Suprapubic skin (tissue), 4 donors: ENCODE results near the gene SKI. TPM values are rescaled to one million over a fixed set of nuclear protein-coding genes. Genes with fewer than 3 reads are reported as not detected.

ENCODE experiments used
- DNase-seq, 2 donors: peaks; one replicate each; pipeline ENCODE4 v3.0.0-alpha.2; 2019; ENCODE audit warnings: low spot score in 2 of 2
- H3K27ac ChIP-seq: fragments of 200-600 bp; sonication (generic); one replicate; pipeline ENCODE4 v1.5.1; 2019
- H3K27me3 ChIP-seq: fragments of 200-600 bp; sonication (generic); one replicate; pipeline ENCODE4 v1.5.1; 2019
- H3K36me3 ChIP-seq: fragments of 200-600 bp; sonication (generic); one replicate; pipeline ENCODE4 v1.5.1; 2019
- H3K4me1 ChIP-seq: fragments of 200-600 bp; sonication (generic); one replicate; pipeline ENCODE4 v1.5.1; 2019
- H3K4me3 ChIP-seq: fragments of 200-600 bp; sonication (generic); one replicate; pipeline ENCODE4 v1.5.1; 2019; ENCODE audit warnings: mild to moderate bottlenecking
- H3K9me3 ChIP-seq: fragments of 200-600 bp; sonication (generic); one replicate; pipeline ENCODE4 v1.5.1; 2019
- EP300 ChIP-seq: sonication (generic); formaldehyde crosslinking; IDR thresholded peaks from one replicate; pipeline ENCODE4 v1.6.1; 2017; ENCODE audit warnings: antibody characterized with exemption
- POLR2A ChIP-seq, 2 donors: fragments of 450-650 bp; IDR thresholded peaks; one replicate each; pipeline ENCODE4 v1.6.1; 2017; ENCODE audit warnings: antibody characterized with exemption in 2 of 2, mild to moderate bottlenecking in 2 of 2, moderate library complexity in 2 of 2
- POLR2AphosphoS5 ChIP-seq, 3 donors: sonication (generic); formaldehyde crosslinking; IDR thresholded peaks; one replicate each; pipeline ENCODE4 v1.6.1; 2017; ENCODE audit warnings: antibody characterized with exemption in 3 of 3
- WGBS: methylation state at CpG from one replicate; pipeline ENCODE4 v1.1.5; 2018; 5-methylcytosine and 5-hydroxymethylcytosine counted together
- total RNA-seq, 4 donors: library from RNA; depleted of rRNA; stranded (reverse); fragments of >200 nt; gene quantifications; one replicate each; pipeline ENCODE4 v1.1.0, GENCODE V29; 2016
- TF ChIP-seq, protein P1 (sequence below), 2 donors: fragments of 200-600 bp in 1 of 2; fragments of 450-650 bp in 1 of 2; sonication (generic) in 1 of 2; IDR thresholded peaks; one replicate each; pipeline ENCODE4 v1.5.1; 2016 to 2019; ENCODE audit warnings: antibody characterized with exemption in 2 of 2, mild to moderate bottlenecking in 1 of 2, moderate library complexity in 1 of 2

Gene SKI
- total RNA-seq, result 10 to 100 TPM; 51.8 to 91.2 (median 68.1) TPM

DNA sequence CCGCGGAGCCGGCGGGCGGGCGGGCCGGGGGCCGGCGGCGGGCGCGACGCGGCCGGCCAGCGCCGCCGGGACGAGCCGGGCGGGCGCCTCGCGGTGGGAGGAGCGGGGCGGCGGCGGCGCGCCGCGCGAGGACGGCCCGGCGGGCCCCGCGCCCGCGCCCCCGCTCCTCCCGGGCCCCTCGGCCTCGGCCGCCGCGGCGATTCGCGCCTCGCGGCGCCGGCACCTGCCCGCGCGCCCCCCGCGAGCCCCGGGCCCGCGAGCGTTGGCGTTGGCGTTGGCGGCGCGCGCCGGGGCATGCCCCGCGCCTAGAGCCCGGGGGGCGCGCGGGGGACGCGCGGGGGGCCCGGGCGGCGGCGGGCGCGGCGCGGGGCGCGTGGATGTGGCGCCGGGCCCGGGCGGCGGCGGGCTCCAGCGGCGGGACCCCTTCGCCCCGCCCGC is at the start of gene SKI:
Gene SKI (plus strand): TSS at position 163 of the 438 bp plus-strand sequence. CDS start 448 bp downstream, outside the sequence.
- Histone ChIP-seq H3K4me1 (peaks cover 50% of the 10 kb centered on the region), H3K36me3 (no peaks in the 10 kb centered on the region), H3K27me3 (no peaks in the 10 kb centered on the region), H3K9me3 (no peaks in the 10 kb centered on the region), H3K27ac (peak within 1 kb of the TSS; percentile 98), H3K4me3 (peak within 1 kb of the TSS; percentile 82)
- no CpG with 5 or more reads among the region's 100 CpGs for WGBS
- TF ChIP-seq POLR2AphosphoS5 (IDR thresholded peaks at IDR 0.05) (no peak), POLR2A (IDR thresholded peaks at IDR 0.05) (no peak), EP300 (no peak)
- TF ChIP-seq, protein P1, sequence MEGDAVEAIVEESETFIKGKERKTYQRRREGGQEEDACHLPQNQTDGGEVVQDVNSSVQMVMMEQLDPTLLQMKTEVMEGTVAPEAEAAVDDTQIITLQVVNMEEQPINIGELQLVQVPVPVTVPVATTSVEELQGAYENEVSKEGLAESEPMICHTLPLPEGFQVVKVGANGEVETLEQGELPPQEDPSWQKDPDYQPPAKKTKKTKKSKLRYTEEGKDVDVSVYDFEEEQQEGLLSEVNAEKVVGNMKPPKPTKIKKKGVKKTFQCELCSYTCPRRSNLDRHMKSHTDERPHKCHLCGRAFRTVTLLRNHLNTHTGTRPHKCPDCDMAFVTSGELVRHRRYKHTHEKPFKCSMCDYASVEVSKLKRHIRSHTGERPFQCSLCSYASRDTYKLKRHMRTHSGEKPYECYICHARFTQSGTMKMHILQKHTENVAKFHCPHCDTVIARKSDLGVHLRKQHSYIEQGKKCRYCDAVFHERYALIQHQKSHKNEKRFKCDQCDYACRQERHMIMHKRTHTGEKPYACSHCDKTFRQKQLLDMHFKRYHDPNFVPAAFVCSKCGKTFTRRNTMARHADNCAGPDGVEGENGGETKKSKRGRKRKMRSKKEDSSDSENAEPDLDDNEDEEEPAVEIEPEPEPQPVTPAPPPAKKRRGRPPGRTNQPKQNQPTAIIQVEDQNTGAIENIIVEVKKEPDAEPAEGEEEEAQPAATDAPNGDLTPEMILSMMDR (IDR thresholded peaks at IDR 0.05), result no peak
- no peak for DNase-seq

DNA sequence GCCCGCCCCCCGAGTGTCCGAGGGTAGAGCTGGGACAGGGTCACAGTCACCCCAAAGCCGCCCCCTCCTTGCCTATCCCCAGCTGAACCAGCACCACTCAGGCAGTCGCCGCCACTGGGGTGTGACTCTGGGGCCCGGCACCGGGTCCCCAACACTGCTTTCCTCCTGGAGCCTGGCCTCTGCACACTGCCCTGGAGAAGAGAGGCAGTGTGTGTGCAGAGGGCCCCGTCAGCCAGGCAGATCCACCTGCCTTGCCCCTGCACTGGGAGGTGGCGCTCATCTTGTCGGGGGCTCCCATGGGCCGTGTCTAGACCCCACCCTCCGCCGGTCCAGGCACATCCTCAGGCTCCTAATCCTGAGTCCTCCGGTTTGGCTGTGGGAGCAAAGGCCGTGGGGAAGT is 49.2 kb upstream of the SKI start:
- 93% methylated on average over 5 of the region's 16 CpGs for whole genome bisulfite sequencing
- H3K27me3 ChIP-seq, result no peaks in the 10 kb centered on the region
- H3K9me3 ChIP-seq, result no peaks in the 10 kb centered on the region
- H3K4me3 ChIP-seq, result no peak overlapping the region
- no peak for TF ChIP-seq EP300
- TF ChIP-seq POLR2AphosphoS5 (IDR thresholded peaks at IDR 0.05), result no peak
- TF ChIP-seq, protein P1 (IDR thresholded peaks at IDR 0.05), result no peak
- TF ChIP-seq POLR2A (IDR thresholded peaks at IDR 0.05), result no peak
- no peak for DNase-seq
- H3K4me1 ChIP-seq, result peaks cover 10% of the 10 kb centered on the region
- peaks cover 12% of the 10 kb centered on the region for H3K36me3 ChIP-seq
- no peak overlapping the region for H3K27ac ChIP-seq

DNA sequence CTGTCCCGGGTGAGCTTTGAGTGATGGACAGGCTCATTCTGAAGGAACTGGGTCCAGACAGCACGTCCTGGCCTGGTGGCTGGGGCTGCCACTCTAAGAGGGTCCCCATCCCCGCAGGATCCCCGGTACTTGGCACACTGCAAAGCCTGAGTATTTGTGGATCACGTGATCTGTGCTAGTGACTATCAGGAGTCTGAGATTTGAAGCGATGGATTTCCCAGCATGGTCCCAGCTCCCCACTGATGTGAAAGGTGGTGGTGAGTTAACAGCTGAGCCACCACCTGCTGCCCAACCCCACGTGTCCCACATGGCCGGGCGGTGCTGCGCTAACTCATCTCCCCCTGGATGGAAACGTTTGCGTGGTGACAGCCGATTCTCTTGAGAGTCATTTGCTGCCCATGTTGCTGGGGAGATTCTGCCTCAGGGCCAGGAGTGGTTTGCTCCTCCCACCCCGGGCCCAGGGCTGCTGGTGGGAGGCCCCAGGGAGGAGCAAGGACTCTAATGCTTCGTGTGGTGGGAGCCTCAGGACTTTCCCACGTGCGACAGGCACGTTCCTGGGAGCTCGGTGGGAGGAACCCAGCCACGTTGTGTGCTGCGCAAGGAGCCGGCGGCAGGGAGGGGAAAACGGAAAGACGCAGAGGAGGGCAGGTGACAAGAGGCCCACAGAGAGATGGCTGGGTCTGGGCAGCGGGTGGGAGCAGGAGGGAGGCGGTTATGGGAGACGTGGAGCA is 48.7 kb upstream of the SKI start:
- peaks cover 12% of the 10 kb centered on the region for H3K36me3 ChIP-seq
- no peak for DNase-seq
- H3K9me3 ChIP-seq, result no peaks in the 10 kb centered on the region
- WGBS, result 71% methylated on average over 14 of the region's 28 CpGs
- peaks cover 4% of the 10 kb centered on the region for H3K4me1 ChIP-seq
- no peaks in the 10 kb centered on the region for H3K27me3 ChIP-seq
- no peak overlapping the region for H3K4me3 ChIP-seq
- H3K27ac ChIP-seq, result no peak overlapping the region
- TF ChIP-seq POLR2A (IDR thresholded peaks at IDR 0.05), result no peak
- no peak for TF ChIP-seq POLR2AphosphoS5 (IDR thresholded peaks at IDR 0.05)
- TF ChIP-seq, protein P1 (IDR thresholded peaks at IDR 0.05), result no peak
- TF ChIP-seq EP300, result no peak

DNA sequence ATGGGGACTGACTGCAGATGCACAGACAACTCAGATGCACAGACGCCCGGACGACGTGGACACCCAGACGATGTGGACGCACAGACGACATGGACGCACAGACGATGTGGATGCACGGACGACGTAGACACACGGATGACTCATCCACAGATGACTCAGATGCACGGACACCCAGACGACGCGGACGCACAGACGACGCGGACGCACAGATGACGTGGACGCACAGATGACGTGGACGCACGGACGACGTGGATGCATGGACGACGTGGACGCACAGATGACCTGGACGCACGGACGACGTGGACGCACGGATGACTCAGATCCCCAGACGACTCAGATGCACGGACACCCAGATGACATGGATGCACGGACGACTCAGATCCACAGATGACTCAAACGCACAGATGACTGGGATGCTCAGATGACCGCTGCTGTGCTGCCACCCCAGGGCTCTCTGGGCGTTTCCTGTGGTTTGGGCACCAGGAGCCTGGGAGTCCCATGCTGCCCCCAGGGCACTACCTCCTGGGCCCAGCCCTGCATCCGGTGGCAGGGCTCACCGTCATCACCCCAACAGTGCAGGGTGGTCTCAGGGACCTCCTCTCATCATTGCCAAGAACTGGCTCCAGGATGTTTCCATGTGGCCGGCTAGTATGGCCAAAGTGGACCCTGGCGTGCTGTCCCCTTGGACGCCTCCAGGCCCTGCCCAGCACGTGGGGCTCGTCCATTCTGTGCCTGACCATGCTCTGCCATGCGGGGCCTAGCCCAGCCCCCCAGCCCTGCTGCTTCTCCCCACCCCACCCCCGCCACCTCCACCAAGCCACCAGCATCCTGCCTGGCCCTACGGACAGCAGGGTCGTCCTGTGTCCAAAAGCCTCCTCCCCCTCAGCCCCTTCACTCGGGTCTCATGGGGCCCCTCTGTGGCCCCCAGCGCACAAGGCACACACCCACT is 47.5 kb upstream of the SKI start:
- no peak overlapping the region for H3K27ac ChIP-seq
- TF ChIP-seq, protein P1 (IDR thresholded peaks at IDR 0.05), result no peak
- TF ChIP-seq POLR2A (IDR thresholded peaks at IDR 0.05), result no peak
- no peak for TF ChIP-seq POLR2AphosphoS5 (IDR thresholded peaks at IDR 0.05)
- no peak for TF ChIP-seq EP300
- no peaks in the 10 kb centered on the region for H3K9me3 ChIP-seq
- H3K36me3 ChIP-seq, result peaks cover 18% of the 10 kb centered on the region
- H3K4me3 ChIP-seq, result no peak overlapping the region
- H3K4me1 ChIP-seq, result no peaks in the 10 kb centered on the region
- no peak for DNase-seq
- H3K27me3 ChIP-seq, result no peaks in the 10 kb centered on the region
- 92% methylated on average over 48 of the region's 58 CpGs for WGBS

DNA sequence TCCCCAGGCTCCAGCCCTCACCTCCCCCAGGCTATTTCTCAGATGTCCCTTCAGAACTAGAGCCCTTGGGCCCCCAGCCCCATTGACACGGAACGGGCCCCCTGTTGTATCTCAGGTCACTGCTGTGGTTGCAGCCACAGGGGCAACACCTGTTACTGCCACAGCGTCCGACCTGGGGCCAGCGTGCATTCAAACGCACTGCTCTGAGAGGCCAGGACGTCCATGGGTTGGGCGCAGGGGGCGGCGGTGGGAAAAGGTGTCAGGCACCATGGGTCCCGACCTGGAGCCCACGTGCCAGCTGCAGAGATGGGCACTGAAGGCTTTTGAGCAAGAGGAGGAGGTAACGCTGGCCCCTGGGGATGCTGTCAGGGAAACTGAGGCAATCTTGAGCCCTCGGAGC is 46.8 kb upstream of the SKI start:
- no peak overlapping the region for H3K4me3 ChIP-seq
- H3K27me3 ChIP-seq, result no peaks in the 10 kb centered on the region
- no peaks in the 10 kb centered on the region for H3K4me1 ChIP-seq
- H3K27ac ChIP-seq, result no peak overlapping the region
- peaks cover 24% of the 10 kb centered on the region for H3K36me3 ChIP-seq
- no peak for DNase-seq
- WGBS, result 92% methylated on average over 9 of the region's 14 CpGs
- TF ChIP-seq, protein P1 (IDR thresholded peaks at IDR 0.05), result no peak
- no peak for TF ChIP-seq EP300
- no peak for TF ChIP-seq POLR2AphosphoS5 (IDR thresholded peaks at IDR 0.05)
- TF ChIP-seq POLR2A (IDR thresholded peaks at IDR 0.05), result no peak
- H3K9me3 ChIP-seq, result no peaks in the 10 kb centered on the region
